ENCODE measurements around the gene MACF1. TPM values are rescaled to one million over a fixed set of nuclear protein-coding genes. Genes with fewer than 3 reads are reported as not detected.

Gene MACF1
- total RNA-seq, 1 experiment from 2014 or later, result 190 TPM

DNA sequence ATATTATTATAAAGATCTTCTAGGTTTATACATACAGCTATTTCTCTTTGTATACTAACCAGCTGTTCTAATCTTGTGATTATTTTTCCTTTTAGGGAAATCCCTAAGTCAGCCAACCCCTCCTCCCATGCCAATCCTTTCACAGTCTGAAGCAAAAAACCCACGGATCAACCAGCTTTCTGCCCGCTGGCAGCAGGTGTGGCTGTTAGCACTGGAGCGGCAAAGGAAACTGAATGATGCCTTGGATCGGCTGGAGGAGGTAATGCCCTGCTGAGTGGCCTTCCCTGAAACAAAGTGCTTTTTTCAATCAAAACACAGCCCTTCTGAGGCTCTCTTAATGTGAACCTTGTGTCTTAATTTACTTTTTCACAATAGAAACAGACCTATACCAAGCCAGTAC lies 254.5 kb downstream of the MACF1 start:
- no CpG with 5 or more reads among the region's 4 CpGs for WGBS (ENCODE audit: extremely low coverage, insufficient read length, low lambda C conversion rate)
- Histone ChIP-seq H3K56ac (ENCODE audit: insufficient read length, low read depth, low read length) (no peak overlapping the region), H3K27ac (ENCODE audit: insufficient read length, low read depth, low read length) (no peak overlapping the region), H3K9ac (ENCODE audit: extremely low read depth, insufficient read length, low read length) (no peak overlapping the region), H3K27me3 (ENCODE audit: insufficient read depth, low read length) (no peaks in the 10 kb centered on the region), H2BK5ac (ENCODE audit: insufficient read length, low read length) (no peak overlapping the region), H2BK20ac (ENCODE audit: low read depth, low read length, poor library complexity, severe bottlenecking) (no peak overlapping the region), H3T11ph (ENCODE audit: low read length) (no peak overlapping the region), H3K79me2 (ENCODE audit: insufficient read depth, low read length) (no peaks in the 10 kb centered on the region), H3K23ac (ENCODE audit: insufficient read length, low read depth, low read length) (no peak overlapping the region), H3K4me2 (ENCODE audit: insufficient read depth, insufficient read length, low read length) (no peak overlapping the region), H3K4ac (ENCODE audit: low read depth, low read length) (no peak overlapping the region), H2BK15ac (ENCODE audit: low read depth, low read length) (no peak overlapping the region), H4K20me1 (ENCODE audit: control insufficient read depth, insufficient read depth, insufficient read length) (no peaks in the 10 kb centered on the region), H2BK12ac (ENCODE audit: insufficient read length, low read depth, low read length) (no peak overlapping the region), H2AK5ac (ENCODE audit: insufficient read length, low read length) (no peak overlapping the region), H4K5ac (ENCODE audit: insufficient read length, low read depth, low read length) (no peak overlapping the region), H3K23me2 (ENCODE audit: insufficient read length, low read depth, low read length, poor library complexity, severe bottlenecking) (no peaks in the 10 kb centered on the region), H3K18ac (ENCODE audit: insufficient read length, low read depth, low read length) (no peak overlapping the region), H4K91ac (ENCODE audit: insufficient read length, low read depth, low read length) (no peak overlapping the region), H3K4me1 (ENCODE audit: insufficient read depth, low read length) (no peaks in the 10 kb centered on the region), H2AFZ (ENCODE audit: low read length) (no peak overlapping the region), H3K79me1 (ENCODE audit: insufficient read depth, low read depth, low read length, poor library complexity, severe bottlenecking) (no peaks in the 10 kb centered on the region), H3K14ac (ENCODE audit: insufficient read depth, low read length) (no peak overlapping the region), H3K9me3 (ENCODE audit: control insufficient read depth, low read depth, low read length) (no peaks in the 10 kb centered on the region), H2BK120ac (ENCODE audit: low read depth, low read length, poor library complexity, severe bottlenecking) (no peak overlapping the region), H4K8ac (replicated peaks; ENCODE audit: insufficient read length, low read depth, low read length) (no peak overlapping the region)
- H3K27ac Mint-ChIP-seq, result no peak overlapping the region
- TF ChIP-seq, protein P1, sequence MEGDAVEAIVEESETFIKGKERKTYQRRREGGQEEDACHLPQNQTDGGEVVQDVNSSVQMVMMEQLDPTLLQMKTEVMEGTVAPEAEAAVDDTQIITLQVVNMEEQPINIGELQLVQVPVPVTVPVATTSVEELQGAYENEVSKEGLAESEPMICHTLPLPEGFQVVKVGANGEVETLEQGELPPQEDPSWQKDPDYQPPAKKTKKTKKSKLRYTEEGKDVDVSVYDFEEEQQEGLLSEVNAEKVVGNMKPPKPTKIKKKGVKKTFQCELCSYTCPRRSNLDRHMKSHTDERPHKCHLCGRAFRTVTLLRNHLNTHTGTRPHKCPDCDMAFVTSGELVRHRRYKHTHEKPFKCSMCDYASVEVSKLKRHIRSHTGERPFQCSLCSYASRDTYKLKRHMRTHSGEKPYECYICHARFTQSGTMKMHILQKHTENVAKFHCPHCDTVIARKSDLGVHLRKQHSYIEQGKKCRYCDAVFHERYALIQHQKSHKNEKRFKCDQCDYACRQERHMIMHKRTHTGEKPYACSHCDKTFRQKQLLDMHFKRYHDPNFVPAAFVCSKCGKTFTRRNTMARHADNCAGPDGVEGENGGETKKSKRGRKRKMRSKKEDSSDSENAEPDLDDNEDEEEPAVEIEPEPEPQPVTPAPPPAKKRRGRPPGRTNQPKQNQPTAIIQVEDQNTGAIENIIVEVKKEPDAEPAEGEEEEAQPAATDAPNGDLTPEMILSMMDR (conservative IDR thresholded peaks at IDR 0.05), result no peak
- H3K4me3 Mint-ChIP-seq, result no peak overlapping the region
- no peaks in the 10 kb centered on the region; the same call in 1 of the 2 replicates for H3K27me3 Mint-ChIP-seq (ENCODE audit: low read depth)
- H3K4me1 Mint-ChIP-seq, result no peaks in the 10 kb centered on the region
- DNase-seq, result no peak
- no peaks in the 10 kb centered on the region for H3K9me3 Mint-ChIP-seq
- H3K36me3 Mint-ChIP-seq (ENCODE audit: insufficient read depth in 1 of 3, low read depth in 3 of 3), result peaks cover 65 to 100% (median 93%) of the 10 kb centered on the region in 3 experiments
